Panc1 (cell line): ENCODE measurements around the gene GCC2. TPM values are rescaled to one million over a fixed set of nuclear protein-coding genes. Genes with fewer than 3 reads are reported as not detected.

Experiments
- ATAC-seq: fragments of 200-7000 bp; cut with Tn5 transposase; 2 replicates; pipeline ENCODE4 v1.9.1; 2020; ENCODE audit warnings: mild to moderate bottlenecking, moderate library complexity
- BruUV-seq: library from RNA; stranded (reverse); fragments of 400-500 nt; replicated peaks from 2 replicates; lab custom pipeline; 2021; lab: Mats Ljungman, UMichigan
- CTCF ChIA-PET: fragments of 300-600 bp; sonication (Branson Sonifier 250); formaldehyde crosslinking; loops from one replicate; lab custom pipeline; 2022; ENCODE audit warnings: antibody characterized with exemption; lab: Charles Lee
- POLR2A ChIA-PET: fragments of 300-600 bp; sonication (Branson Sonifier 250); formaldehyde crosslinking; loops from one replicate; lab custom pipeline; 2022; ENCODE audit warnings: antibody characterized with exemption; lab: Charles Lee
- DNase-seq: peaks from one replicate; pipeline ENCODE4 v3.0.0-alpha.2; 2010; ENCODE audit warnings: low read depth, low spot score
- H3K27ac ChIP-seq: 2 replicates; pipeline ENCODE4 v1.5.1; 2011; ENCODE audit warnings: mild to moderate bottlenecking, low read length, inconsistent platforms
- H3K27me3 ChIP-seq: fragments of 200-500 bp; sonication (Bioruptor generic); 2 replicates; pipeline ENCODE4 v1.6.0; 2014; ENCODE audit warnings: low read length, inconsistent platforms; ENCODE audit not compliant: control insufficient read depth, insufficient read depth
- H3K36me3 ChIP-seq: fragments of 200-500 bp; sonication (Bioruptor generic); 2 replicates; pipeline ENCODE4 v1.5.1; 2014; ENCODE audit warnings: inconsistent platforms, mild to moderate bottlenecking, low read length, moderate library complexity; ENCODE audit not compliant: control insufficient read depth, insufficient read depth
- H3K4me1 ChIP-seq: 2 replicates; pipeline ENCODE4 v1.5.1; 2011; ENCODE audit warnings: inconsistent platforms, mild to moderate bottlenecking, low read length, moderate library complexity; ENCODE audit not compliant: control insufficient read depth, insufficient read depth
- H3K4me3 ChIP-seq, 2 experiments: 2 replicates each; pipeline ENCODE4 v1.5.1; 2011 to 2012; ENCODE audit warnings: low read depth in 2 of 2, low read length in 2 of 2, mild to moderate bottlenecking in 2 of 2, inconsistent platforms in 1 of 2, moderate library complexity in 1 of 2
- H3K9me3 ChIP-seq: fragments of 200-500 bp; sonication (Bioruptor generic); 2 replicates; pipeline ENCODE4 v1.5.1; 2014; ENCODE audit warnings: low read depth, mild to moderate bottlenecking, inconsistent platforms, low read length, moderate library complexity; ENCODE audit not compliant: control insufficient read depth, insufficient read depth
- CTCF ChIP-seq: fragments of 450-650 bp; IDR thresholded peaks from 2 replicates; pipeline ENCODE4 v1.5.1; 2017; ENCODE audit warnings: mild to moderate bottlenecking
- POLR2AphosphoS5 ChIP-seq: IDR thresholded peaks from 2 replicates; pipeline ENCODE4 v1.6.1; 2012; ENCODE audit warnings: mild to moderate bottlenecking, low read depth, low read length, moderate library complexity
- REST ChIP-seq, 2 experiments: IDR thresholded peaks; 2 replicates each; pipeline ENCODE4 v1.6.1; 2011 to 2012; ENCODE audit warnings: low read depth in 2 of 2, control low read depth in 1 of 2, low read length in 1 of 2, mild to moderate bottlenecking in 1 of 2, moderate library complexity in 1 of 2; ENCODE audit not compliant: insufficient read depth in 1 of 2
- SIN3A ChIP-seq: IDR thresholded peaks from 2 replicates; pipeline ENCODE4 v1.6.1; 2012; ENCODE audit warnings: low read depth, mild to moderate bottlenecking, low read length, moderate library complexity, borderline replicate concordance; ENCODE audit not compliant: insufficient read depth
- TCF7L2 ChIP-seq: IDR thresholded peaks from 2 replicates; pipeline ENCODE4 v1.6.1; 2011; ENCODE audit warnings: mild to moderate bottlenecking, low read depth, low read length, inconsistent platforms
- in situ Hi-C: cut with HindIII; loops from 2 replicates; pipeline ENCODE4 v1.10.0; 2016; ENCODE audit warnings: low sequenced_read_pairs, low pct_unique_long_range_greater_than_20kb
- intact Hi-C: fragments of 100-400 bp; cut with micrococcal nuclease; formaldehyde crosslinking; loops from one replicate; pipeline ENCODE4 v1.10.0; 2022; ENCODE audit not compliant: unreplicated experiment
- total RNA-seq: library from RNA; stranded (reverse); gene quantifications from one replicate; pipeline ENCODE4 v1.2.1, GENCODE V29; 2021; ENCODE audit not compliant: unreplicated experiment

Gene GCC2
- total RNA-seq, 1 experiment from 2014 or later: 23.4 TPM

GRCh38 chr2:108418416-108418815 lies 30.6 kb upstream of the GCC2 start:
- intact Hi-C loops: no loop called here
- Histone ChIP-seq H3K4me3 (no peak overlapping the region), H3K36me3 (no peaks in the 10 kb centered on the region), H3K27me3 (no peaks in the 10 kb centered on the region), H3K4me1 (no peaks in the 10 kb centered on the region), H3K27ac (no peak overlapping the region), H3K9me3 (no peaks in the 10 kb centered on the region)
- BruUV-seq: no TSS peak
- ATAC-seq (no peak), DNase-seq (no peak)
- ChIA-PET POLR2A (no interaction called here), CTCF (no interaction called here)
- TF ChIP-seq CTCF (no peak), TCF7L2 (no peak), REST (IDR thresholded peaks at IDR 0.05; ENCODE audit: insufficient read depth in 1 of 2, low read depth in 2 of 2, low read length in 1 of 2) (no peak), SIN3A (no peak), POLR2AphosphoS5 (no peak)
- in situ Hi-C loops: no loop called here

GRCh38 chr2:108423067-108423466 lies 25.9 kb upstream of the GCC2 start:
- ChIA-PET POLR2A (no interaction called here), CTCF (no interaction called here)
- Histone ChIP-seq H3K4me3 (no peak overlapping the region), H3K27me3 (no peaks in the 10 kb centered on the region), H3K9me3 (no peaks in the 10 kb centered on the region), H3K4me1 (no peaks in the 10 kb centered on the region), H3K27ac (no peak overlapping the region), H3K36me3 (no peaks in the 10 kb centered on the region)
- in situ Hi-C loops: no loop called here
- intact Hi-C loops: no loop called here
- no peak for ATAC-seq
- no peak for DNase-seq
- TF ChIP-seq REST (IDR thresholded peaks at IDR 0.05; ENCODE audit: insufficient read depth in 1 of 2, low read depth in 2 of 2, low read length in 1 of 2) (no peak), POLR2AphosphoS5 (no peak), TCF7L2 (no peak)
- no TSS peak for BruUV-seq
